Ectodermal cell (in vitro differentiated cells): ENCODE results near the gene TACSTD2.
"Not testable (repeated sequence)": the region's sequence is repeated elsewhere in the genome, so short reads cannot be mapped to it uniquely, and the experiment has no call there.

Source experiments
- H3K27ac ChIP-seq: 2 replicates; pipeline ENCODE4 v1.7.0; 2013; ENCODE audit warnings: mild to moderate bottlenecking, low read depth, low read length; ENCODE audit not compliant: insufficient read depth, poor library complexity, severe bottlenecking
- H3K27me3 ChIP-seq: 2 replicates; pipeline ENCODE4 v1.7.0; 2013; ENCODE audit warnings: mild to moderate bottlenecking, low read length; ENCODE audit not compliant: insufficient read depth, control insufficient read depth, poor library complexity, severe bottlenecking
- H3K36me3 ChIP-seq: one replicate; pipeline ENCODE4 v1.7.0; 2013; ENCODE audit warnings: low read length; ENCODE audit not compliant: control insufficient read depth, insufficient read depth
- H3K4me1 ChIP-seq: one replicate; pipeline ENCODE4 v1.7.0; 2013; ENCODE audit warnings: low read length; ENCODE audit not compliant: control insufficient read depth, insufficient read depth
- H3K4me3 ChIP-seq: 2 replicates; pipeline ENCODE4 v1.7.0; 2013; ENCODE audit warnings: low read depth, low read length, control low read depth; ENCODE audit not compliant: insufficient read depth
- H3K9me3 ChIP-seq: 2 replicates; pipeline ENCODE4 v1.7.0; 2013; ENCODE audit warnings: mild to moderate bottlenecking, low read length, moderate library complexity; ENCODE audit not compliant: control insufficient read depth
- WGBS, 2 experiments: methylation state at CpG; one replicate each; pipeline ENCODE4 v1.1.7; 2013; ENCODE audit warnings: missing lambda C conversion rate in 2 of 2; 5-methylcytosine and 5-hydroxymethylcytosine counted together

The TACSTD2 gene

DNA sequence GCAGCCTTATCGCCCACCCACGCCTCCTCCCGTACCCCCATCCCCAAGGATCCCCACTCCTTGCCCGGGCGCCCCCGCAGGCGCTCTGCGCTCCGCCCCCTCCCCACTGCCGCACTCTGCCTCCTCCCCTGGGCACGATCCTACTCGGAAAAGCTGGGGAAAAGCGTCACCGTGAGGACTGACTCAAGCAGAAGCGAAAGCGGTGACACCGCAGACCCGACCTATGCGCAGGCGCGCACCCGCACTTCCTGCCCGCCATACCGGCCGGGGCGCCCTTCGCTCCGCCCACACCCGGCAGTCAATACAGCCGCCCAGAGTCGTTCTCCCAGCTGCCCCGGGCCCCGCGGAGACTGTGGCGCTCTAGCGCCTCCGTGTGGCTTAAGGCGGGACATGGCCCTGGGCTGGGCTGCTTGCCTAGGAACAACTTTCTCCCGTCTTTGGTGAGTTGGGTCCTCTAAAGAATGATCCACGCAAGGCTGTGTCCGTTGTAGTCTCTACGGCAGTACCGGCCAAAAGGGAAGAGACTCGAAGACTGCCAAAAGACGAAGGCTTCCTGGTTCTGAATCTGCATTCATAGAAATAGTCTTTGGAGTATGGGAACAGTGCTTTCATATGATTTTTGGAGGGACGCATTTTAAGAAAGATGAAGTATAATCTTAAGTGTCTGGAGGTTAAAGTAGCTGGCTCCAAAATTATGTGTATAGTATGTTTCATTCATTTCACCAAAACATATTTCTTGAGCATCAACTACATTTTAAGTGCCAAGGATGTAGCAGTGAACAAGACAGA lies 30.3 kb downstream of the TACSTD2 start, which contains the start of gene OMA1:
TSS of gene OMA1 (minus strand) at position 207 of the 789 bp plus-strand sequence. CDS start 7,432 bp downstream, outside the sequence.
- no peaks in the 10 kb centered on the region for H3K27me3 ChIP-seq
- H3K4me1 ChIP-seq, result no peaks in the 10 kb centered on the region
- no peaks in the 10 kb centered on the region for H3K9me3 ChIP-seq
- peak within 1 kb of the TSS; percentile 69 for H3K4me3 ChIP-seq
- 4% methylated on average over 45 to 46 of the region's 46 CpGs for WGBS, 2 experiments
- peak within 1 kb of the TSS; percentile 82 for H3K27ac ChIP-seq
- no peaks in the 10 kb centered on the region for H3K36me3 ChIP-seq

DNA sequence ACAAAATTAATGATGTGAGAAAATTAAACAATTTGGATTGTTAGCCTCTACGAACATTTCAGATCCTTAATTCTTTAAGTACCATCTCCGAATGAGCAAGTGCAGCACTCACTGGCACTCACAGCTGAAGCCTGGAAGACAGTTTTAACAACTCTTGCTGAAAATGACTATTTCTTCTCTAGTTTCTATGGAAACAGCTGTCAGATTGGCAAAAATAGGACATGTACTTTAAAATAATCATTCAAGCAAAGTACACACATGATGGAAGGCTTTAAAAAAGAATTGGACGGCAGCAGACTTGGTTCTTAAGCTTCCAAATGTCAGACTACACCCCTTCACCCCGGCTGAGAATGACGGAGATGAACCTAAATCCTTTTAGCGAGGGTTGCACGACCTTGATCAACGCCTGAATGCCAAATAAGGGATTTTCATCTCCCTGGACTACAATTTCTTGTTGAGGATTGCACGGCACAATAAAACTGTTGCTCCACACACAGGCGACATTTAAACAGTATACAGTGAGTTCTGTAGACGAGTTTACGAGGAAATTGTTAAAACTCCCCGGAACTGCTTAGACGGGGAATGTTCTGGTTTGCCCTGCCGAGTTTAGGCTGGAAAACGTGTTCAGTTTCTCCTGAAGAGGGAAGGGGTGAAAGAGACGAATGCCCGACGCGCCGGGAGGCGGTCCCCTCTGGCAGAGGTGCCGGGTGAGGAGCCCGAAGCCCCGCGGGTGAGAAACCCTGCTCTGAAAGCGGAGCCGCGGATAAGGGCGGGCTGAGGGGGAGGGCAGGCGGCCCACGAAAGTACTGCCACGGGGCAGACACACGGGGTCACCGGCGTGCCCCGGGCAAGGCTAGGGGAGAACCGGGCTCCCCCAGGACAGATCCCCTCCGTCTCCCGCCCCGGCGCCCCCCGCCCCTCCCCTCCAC lies 31.2 kb downstream of the TACSTD2 start:
- H3K36me3 ChIP-seq, result no peaks in the 10 kb centered on the region
- WGBS, 2 experiments, result 4 to 5% methylated on average over 39 of the region's 43 CpGs
- H3K27ac ChIP-seq, result peak overlapping the region; percentile 82
- no peaks in the 10 kb centered on the region for H3K9me3 ChIP-seq
- H3K27me3 ChIP-seq, result no peaks in the 10 kb centered on the region
- no peaks in the 10 kb centered on the region for H3K4me1 ChIP-seq
- peak overlapping the region; percentile 69 for H3K4me3 ChIP-seq

DNA sequence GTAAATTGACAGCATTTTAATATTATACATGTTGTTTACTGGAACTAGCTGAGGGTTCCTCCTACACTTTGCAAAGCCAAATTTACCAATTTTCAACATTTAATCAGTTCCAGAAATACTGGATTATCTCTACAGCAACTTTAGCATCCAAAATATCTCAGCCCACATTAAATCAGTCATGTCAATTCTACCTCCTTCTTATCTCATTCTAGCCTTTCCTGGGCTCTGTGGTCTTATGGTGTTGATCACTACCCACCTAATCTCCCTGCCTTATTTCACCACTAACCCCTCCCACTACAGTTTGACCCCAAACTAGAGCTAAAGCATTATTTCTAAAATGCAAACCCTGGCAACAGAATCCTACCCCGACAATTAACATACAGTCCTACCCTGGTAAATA lies 33.8 kb downstream of the TACSTD2 start:
- Histone ChIP-seq H3K4me3 (no peak overlapping the region), H3K4me1 (no peaks in the 10 kb centered on the region), H3K9me3 (no peaks in the 10 kb centered on the region), H3K36me3 (no peaks in the 10 kb centered on the region), H3K27ac (no peak overlapping the region), H3K27me3 (no peaks in the 10 kb centered on the region)
- WGBS, 2 experiments, result no CpG with 5 or more reads among the region's 1 CpG

DNA sequence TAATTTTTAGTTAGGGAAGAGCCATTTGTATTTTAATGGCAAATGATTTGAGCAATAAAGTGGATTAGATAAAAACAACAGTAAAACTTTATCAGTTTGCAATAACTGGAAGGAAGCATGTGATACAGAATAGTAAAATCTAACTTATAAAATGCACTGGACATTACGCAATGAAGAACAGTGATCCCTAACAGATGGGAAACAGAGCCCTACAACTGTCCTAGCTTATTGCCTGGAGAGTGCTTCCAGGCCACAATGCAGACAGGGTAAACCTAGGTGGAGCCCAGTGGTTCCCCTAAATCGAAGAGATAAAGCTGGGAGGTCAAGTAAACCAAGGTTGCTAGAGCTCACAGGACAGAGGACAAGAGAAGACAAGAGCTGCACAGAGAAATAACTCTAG lies 37.5 kb downstream of the TACSTD2 start:
- Histone ChIP-seq H3K4me3 (no peak overlapping the region), H3K4me1 (no peaks in the 10 kb centered on the region), H3K9me3 (no peaks in the 10 kb centered on the region), H3K27ac (no peak overlapping the region), H3K27me3 (no peaks in the 10 kb centered on the region), H3K36me3 (no peaks in the 10 kb centered on the region)
- 84 to 91% methylated on average over 2 of the region's 2 CpGs for WGBS, 2 experiments

DNA sequence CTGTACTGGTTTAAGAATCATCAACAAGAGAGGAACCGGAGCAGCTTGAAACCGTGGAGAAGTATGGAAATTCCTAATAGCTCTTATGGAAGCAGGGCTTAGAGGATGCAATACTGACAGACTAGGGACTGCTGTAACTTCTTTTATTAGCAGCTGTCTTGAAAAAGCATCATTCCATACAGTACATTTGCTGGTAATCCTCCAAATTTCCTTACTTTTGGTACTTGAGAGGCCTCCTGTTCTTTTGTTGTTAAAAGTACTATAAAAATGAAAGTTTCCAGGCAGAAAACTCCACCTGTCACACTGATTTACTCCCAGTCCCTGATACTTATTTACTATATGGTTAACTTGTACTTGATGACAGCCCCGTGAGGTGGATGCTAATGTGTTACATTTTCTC lies 38.2 kb downstream of the TACSTD2 start:
- no peak overlapping the region for H3K27ac ChIP-seq
- H3K36me3 ChIP-seq, result no peaks in the 10 kb centered on the region
- no peaks in the 10 kb centered on the region for H3K9me3 ChIP-seq
- no peaks in the 10 kb centered on the region for H3K27me3 ChIP-seq
- H3K4me1 ChIP-seq, result no peaks in the 10 kb centered on the region
- no peak overlapping the region for H3K4me3 ChIP-seq
- whole genome bisulfite sequencing, 2 experiments, result 83 to 91% methylated on average over 3 of the region's 3 CpGs

DNA sequence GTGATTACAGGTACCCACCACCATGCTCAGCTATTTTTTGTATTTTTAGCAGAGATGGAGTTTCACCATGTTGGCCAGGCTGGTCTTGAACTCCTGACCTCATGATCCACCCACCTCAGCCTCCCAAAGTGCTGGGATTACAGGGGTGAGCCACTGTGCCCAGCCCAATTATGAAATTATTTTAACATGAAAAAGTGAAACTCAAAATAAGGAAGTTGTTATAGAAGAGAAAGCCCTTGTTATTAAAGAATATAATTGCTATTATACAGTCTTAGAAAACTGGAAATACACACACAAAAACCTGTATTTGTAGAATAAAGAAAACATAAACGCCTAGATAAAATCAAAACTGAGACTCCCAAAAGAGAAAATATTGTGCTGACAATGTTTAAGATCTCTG lies 45.2 kb downstream of the TACSTD2 start:
- H3K4me1 ChIP-seq, H3K4me3 ChIP-seq, H3K9me3 ChIP-seq, H3K27me3 ChIP-seq, H3K27ac ChIP-seq, H3K36me3 ChIP-seq: not testable (repeated sequence)
- WGBS, 2 experiments, result 60% methylated on average over 1 of the region's 1 CpG; no CpG with 5 or more reads in 1 of the 2 experiments

DNA sequence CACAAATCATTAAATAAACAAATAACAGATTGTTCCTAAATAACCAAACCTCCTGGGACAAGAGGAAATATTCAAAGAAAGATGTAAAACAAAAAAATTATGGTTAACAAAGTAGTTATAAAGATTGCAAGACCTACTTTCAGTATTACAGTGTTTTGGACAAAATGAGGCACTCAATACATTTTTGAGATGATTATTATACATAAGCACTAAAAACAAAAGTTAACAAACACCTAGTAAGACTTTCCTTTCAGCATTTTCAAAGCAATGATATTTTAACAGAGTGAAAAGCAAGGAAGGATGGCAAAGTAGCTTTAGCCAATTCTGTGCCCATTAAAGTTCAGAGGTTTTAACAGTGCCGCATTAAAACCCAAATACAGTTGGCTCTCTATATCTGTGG lies 47.8 kb downstream of the TACSTD2 start:
- Histone ChIP-seq H3K36me3 (no peaks in the 10 kb centered on the region), H3K27ac (no peak overlapping the region), H3K4me1 (no peaks in the 10 kb centered on the region), H3K4me3 (no peak overlapping the region), H3K9me3 (no peaks in the 10 kb centered on the region), H3K27me3 (no peaks in the 10 kb centered on the region)
- WGBS, 2 experiments, result 90 to 100% methylated on average over 1 of the region's 1 CpG

DNA sequence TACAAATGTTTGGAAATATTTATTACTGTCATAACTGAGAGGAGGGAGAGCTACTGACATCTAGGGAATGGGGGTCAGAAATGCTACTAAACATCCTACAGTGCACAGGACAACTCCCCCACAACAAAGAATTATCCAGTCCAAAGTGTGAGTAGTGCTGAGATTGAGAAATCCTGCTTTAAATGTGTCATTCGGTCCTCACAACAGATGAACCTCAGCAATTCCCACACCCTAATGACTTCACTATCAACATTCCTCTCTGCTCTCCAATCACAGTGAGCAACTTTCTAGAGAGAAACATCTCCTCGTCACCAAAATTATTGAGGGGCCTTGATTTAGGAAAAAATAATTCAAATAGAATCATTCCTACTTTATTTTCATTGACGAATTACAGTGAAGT lies 48.5 kb downstream of the TACSTD2 start:
- 78 to 100% methylated on average over 1 of the region's 3 CpGs for WGBS, 2 experiments

More for the DNA sequence above, 48.5 kb downstream of the TACSTD2 start:
- Histone ChIP-seq H3K4me1 (no peaks in the 10 kb centered on the region), H3K27ac (no peak overlapping the region), H3K36me3 (no peaks in the 10 kb centered on the region), H3K4me3 (no peak overlapping the region), H3K27me3 (no peaks in the 10 kb centered on the region), H3K9me3 (no peaks in the 10 kb centered on the region)
